PFSK-1 (cell line): ENCODE results near the gene MEF2C.

Experiments used
- FOXP2 ChIP-seq: optimal IDR thresholded peaks from 2 replicates; pipeline ENCODE3; 2011; ENCODE audit warnings: borderline replicate concordance, control low read depth, inconsistent platforms; ENCODE audit not compliant: insufficient read depth; ENCODE audit errors: extremely low read length, extremely low read depth
- POLR2AphosphoS5 ChIP-seq: IDR thresholded peaks from 2 replicates; pipeline ENCODE4 v1.6.1; 2012; ENCODE audit warnings: low read depth, mild to moderate bottlenecking, control low read depth, low read length, moderate library complexity
- SIN3A ChIP-seq: IDR thresholded peaks from 2 replicates; pipeline ENCODE4 v1.6.1; 2012; ENCODE audit warnings: mild to moderate bottlenecking, low read length, moderate library complexity, borderline replicate concordance; ENCODE audit not compliant: insufficient read depth
- TAF1 ChIP-seq: IDR thresholded peaks from 2 replicates; pipeline ENCODE4 v1.6.1; 2012; ENCODE audit warnings: low read length, control low read depth, borderline replicate concordance; ENCODE audit not compliant: insufficient read depth
- TF ChIP-seq, protein P1 (sequence below), 2 experiments: IDR thresholded peaks; 2 replicates each; pipeline versions ENCODE4 v1.6.1 to v1.8.0; 2011 to 2012; ENCODE audit warnings: low read depth in 2 of 2, low read length in 2 of 2, control low read depth in 1 of 2, inconsistent platforms in 1 of 2, mild to moderate bottlenecking in 1 of 2, moderate library complexity in 1 of 2; ENCODE audit not compliant: insufficient read depth in 1 of 2

DNA sequence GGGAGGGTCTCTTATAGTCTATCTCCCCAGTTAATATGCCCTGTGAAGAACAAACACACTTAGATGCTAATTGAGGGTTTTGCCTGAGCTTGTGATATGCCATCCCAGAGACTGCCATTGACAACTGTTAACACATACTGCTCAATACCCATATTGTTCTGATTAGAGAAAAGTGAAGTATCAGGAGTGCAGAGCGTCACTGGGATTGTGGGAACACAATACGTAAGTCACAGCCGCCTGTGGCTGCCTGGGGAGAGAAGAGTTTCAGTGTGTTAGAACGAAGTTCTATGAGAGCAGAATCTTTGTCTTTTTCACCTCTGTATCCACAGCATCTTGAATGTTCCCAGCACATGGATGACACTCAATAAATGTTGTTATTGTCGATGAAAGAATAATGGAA is 110.2 kb downstream of the MEF2C start:
- TF ChIP-seq POLR2AphosphoS5 (no peak), SIN3A (no peak), FOXP2 (no peak), TAF1 (no peak)
- TF ChIP-seq, protein P1, sequence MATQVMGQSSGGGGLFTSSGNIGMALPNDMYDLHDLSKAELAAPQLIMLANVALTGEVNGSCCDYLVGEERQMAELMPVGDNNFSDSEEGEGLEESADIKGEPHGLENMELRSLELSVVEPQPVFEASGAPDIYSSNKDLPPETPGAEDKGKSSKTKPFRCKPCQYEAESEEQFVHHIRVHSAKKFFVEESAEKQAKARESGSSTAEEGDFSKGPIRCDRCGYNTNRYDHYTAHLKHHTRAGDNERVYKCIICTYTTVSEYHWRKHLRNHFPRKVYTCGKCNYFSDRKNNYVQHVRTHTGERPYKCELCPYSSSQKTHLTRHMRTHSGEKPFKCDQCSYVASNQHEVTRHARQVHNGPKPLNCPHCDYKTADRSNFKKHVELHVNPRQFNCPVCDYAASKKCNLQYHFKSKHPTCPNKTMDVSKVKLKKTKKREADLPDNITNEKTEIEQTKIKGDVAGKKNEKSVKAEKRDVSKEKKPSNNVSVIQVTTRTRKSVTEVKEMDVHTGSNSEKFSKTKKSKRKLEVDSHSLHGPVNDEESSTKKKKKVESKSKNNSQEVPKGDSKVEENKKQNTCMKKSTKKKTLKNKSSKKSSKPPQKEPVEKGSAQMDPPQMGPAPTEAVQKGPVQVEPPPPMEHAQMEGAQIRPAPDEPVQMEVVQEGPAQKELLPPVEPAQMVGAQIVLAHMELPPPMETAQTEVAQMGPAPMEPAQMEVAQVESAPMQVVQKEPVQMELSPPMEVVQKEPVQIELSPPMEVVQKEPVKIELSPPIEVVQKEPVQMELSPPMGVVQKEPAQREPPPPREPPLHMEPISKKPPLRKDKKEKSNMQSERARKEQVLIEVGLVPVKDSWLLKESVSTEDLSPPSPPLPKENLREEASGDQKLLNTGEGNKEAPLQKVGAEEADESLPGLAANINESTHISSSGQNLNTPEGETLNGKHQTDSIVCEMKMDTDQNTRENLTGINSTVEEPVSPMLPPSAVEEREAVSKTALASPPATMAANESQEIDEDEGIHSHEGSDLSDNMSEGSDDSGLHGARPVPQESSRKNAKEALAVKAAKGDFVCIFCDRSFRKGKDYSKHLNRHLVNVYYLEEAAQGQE (IDR thresholded peaks at IDR 0.05; ENCODE audit: insufficient read depth in 1 of 2, low read depth in 2 of 2, low read length in 2 of 2) = no peak
